GM03348 (cell line): ENCODE results near the gene PTH2R.
"Not testable (repeated sequence)": the region's sequence is repeated elsewhere in the genome, so short reads cannot be mapped to it uniquely, and the experiment has no call there.

Experiments
- DNase-seq: peaks from one replicate; pipeline ENCODE4 v3.0.0; 2012; ENCODE audit warnings: low spot score

PTH2R gene

DNA sequence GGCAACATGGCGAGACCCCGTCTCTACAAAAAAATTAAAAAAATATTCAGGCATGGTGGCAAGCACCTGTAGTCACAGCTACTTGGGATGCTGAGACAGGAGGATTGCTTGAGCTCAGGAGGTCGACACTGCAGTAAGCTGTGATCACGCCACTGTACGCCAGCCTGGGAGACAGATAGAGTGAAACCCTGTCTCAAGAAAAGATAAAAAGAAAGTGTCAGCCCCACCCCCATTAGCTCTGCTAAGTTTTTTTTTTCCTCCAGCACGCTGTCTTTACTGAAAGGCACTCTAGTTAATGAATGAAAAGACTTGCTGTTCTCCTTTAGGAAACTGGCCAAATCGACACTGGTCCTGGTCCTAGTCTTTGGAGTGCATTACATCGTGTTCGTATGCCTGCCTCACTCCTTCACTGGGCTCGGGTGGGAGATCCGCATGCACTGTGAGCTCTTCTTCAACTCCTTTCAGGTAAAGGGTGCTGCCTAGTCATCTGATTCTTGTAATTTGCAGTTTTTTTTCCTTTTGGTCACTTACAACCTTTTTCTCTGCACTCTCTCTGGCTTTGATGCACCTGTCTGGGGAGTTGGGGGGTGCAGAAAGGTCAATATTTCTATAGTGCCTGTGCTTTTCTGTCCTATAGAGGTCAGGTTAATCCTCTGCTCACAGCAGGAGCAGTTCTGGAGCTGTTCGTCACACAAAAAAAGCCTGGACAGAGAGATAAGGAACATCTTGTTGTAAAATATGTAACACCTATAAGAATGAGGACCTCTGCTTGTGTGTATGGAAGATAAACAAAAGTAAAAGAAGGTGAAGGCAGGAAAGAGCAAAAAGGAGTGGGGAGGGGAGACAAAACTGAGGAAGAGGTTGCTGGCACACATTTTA lies 82.3 kb downstream of the PTH2R start:
- no peak for DNase-seq

DNA sequence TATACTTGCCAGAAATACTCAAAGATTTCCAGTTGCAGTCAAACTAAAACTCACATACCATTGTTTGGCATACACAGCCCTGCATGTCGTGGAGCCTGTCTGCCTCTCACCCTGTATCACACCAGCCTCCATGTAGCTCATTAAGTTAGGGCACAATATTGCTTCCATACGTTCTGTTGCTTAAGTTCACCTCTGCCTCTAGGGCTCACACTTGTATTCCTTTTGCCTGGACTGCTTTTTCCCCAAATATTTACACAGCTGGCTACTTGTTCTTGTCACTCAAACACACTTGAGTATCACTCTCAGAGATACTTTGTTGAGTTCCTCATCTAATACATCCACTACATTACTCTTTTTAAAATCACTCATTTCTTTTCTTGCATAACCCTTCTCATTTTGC lies 83.1 kb downstream of the PTH2R start:
- no peak for DNase-seq

- DNase-seq: no peak
These were observed 83.9 kb downstream of the PTH2R start for GRCh38 chr2:208490492-208490891.

GRCh38 chr2:208491641-208492040 lies 85.0 kb downstream of the PTH2R start:
- DNase-seq: no peak

GRCh38 chr2:208492069-208492468 lies 85.5 kb downstream of the PTH2R start:
- no peak for DNase-seq

DNA sequence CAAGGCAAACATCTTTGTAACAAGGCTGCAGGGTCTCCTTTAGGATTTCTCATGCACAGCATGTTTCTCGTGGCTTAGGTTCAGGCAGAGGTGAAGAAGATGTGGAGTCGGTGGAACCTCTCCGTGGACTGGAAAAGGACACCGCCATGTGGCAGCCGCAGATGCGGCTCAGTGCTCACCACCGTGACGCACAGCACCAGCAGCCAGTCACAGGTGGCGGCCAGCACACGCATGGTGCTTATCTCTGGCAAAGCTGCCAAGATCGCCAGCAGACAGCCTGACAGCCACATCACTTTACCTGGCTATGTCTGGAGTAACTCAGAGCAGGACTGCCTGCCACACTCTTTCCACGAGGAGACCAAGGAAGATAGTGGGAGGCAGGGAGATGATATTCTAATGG lies 86.6 kb downstream of the PTH2R start:
- DNase-seq: no peak

- DNase-seq: no peak
These were observed 89.5 kb downstream of the PTH2R start for GRCh38 chr2:208496129-208496528.

DNA sequence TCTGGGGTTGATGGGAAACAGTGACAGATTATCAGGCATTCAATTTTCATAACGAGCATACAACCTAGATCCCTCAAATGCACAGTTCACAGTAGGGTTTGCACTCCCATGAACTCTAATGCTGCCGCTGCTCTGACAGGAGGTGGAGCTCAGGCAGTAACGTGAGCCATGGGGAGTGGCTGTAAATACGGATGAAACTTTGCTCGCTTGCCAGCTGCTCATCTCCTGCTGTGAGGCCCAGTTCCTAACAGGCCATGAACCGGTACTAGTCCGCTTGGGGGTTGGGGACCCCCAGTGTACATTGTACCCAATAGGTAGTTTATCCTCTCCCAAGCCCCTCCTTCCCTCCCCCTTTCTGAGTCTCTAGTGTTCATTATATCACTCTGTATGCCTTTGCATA lies 94.6 kb downstream of the PTH2R start:
- DNase-seq: no peak

GRCh38 chr2:208502288-208502687 lies 95.7 kb downstream of the PTH2R start:
- no peak for DNase-seq

GRCh38 chr2:208505365-208505764 lies 98.8 kb downstream of the PTH2R start:
- DNase-seq: not testable (repeated sequence)

- DNase-seq: no peak
These were observed 103.0 kb downstream of the PTH2R start for GRCh38 chr2:208509586-208509985.

- DNase-seq: no peak
These were observed 104.4 kb downstream of the PTH2R start for GRCh38 chr2:208511016-208511415.

GRCh38 chr2:208511573-208511972 lies 105.0 kb downstream of the PTH2R start:
- DNase-seq: no peak

GRCh38 chr2:208515099-208515498 lies 108.5 kb downstream of the PTH2R start:
- no peak for DNase-seq

DNA sequence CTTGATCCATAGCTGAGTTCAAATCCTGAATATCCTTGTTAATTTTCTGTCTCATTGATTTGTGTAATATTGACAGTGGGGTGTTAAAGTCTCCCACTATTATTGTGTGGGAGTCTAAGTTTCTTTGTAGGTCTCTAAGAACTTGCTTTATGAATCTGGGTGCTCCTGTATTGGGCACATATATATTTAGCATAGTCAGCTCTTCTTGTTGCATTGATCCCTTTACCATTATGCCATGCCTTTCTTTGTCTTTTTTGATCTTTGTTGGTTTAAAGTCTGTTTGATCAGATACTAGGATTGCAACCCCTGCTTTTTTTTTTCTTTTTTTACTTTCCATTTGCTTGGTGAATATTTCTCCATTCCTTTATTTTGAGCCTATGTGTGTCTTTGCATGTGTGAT lies 116.5 kb downstream of the PTH2R start:
- DNase-seq: not testable (repeated sequence)

- DNase-seq: not testable (repeated sequence)
These were observed 118.6 kb downstream of the PTH2R start for GRCh38 chr2:208525165-208525564.

DNA sequence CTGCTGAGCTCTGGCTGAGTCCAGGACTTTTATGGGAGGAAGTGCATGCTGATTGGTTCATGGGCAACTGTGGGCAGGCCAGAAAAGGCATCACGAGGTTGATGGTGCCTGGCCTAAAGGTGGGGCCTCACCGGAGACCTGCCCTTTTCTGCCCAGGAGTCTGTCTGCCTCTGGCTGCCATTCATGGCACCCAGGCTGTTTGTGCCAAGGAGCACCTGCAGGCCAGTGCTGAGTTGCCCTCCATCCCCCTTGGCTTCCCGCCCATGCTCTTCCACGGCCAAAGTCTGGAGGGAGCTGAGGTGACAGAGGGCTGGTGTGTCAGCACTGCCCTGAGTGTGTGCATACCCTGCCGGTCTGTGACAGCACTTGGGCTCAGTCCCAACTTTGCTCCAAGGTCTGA lies 123.2 kb downstream of the PTH2R start:
- DNase-seq: no peak

GRCh38 chr2:208531361-208531760 lies 124.8 kb downstream of the PTH2R start:
- DNase-seq: no peak

GRCh38 chr2:208535578-208535977 lies 129.0 kb downstream of the PTH2R start:
- not testable (repeated sequence) for DNase-seq

DNA sequence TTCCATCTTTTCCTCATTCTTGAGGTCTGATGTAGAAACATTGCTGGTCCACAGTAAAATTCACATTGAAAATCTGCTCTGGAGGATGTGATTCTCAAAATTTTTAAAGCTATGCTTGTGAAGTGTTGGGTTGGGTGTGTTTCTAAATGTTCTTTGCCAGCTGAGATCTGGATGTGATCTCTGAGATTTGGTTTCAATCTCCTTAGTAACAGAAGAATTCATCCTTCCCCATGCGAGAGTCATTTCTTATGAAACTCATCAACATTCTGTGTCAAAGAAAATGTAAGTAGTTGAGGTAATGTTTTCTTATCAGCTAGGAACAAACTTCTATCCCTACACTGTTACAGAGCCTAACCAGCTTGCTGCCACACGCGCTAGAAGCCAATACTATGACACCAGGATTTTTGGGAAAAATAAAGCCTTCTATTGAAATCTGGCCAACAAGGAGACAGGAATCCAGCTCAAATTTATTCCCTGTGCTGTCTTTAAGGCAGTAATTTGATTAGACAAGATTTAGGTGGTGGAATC lies 134.9 kb downstream of the PTH2R start:
- DNase-seq: no peak

DNA sequence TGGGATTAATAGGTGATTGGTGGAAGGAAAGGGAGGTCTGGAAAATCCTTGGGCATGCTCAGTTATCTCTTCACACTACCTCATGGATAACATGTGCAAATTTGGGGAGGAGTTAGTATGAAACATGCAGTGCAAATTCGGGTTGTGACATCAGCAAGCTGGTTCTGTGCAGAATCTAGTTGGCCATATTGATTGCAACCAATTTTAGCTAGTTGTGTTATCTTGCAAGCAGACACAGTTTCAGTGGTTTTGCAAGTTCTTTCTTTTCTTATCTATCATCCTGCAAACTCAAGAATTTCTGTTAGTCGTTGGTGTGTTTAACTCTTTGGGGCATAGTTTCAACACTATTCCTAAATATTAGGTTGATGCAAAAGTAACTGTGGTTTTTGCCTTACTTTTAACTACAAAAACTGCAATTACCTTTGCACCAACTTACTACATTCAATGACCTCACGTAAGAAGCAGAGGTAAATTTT lies 135.4 kb downstream of the PTH2R start:
- no peak for DNase-seq

DNA sequence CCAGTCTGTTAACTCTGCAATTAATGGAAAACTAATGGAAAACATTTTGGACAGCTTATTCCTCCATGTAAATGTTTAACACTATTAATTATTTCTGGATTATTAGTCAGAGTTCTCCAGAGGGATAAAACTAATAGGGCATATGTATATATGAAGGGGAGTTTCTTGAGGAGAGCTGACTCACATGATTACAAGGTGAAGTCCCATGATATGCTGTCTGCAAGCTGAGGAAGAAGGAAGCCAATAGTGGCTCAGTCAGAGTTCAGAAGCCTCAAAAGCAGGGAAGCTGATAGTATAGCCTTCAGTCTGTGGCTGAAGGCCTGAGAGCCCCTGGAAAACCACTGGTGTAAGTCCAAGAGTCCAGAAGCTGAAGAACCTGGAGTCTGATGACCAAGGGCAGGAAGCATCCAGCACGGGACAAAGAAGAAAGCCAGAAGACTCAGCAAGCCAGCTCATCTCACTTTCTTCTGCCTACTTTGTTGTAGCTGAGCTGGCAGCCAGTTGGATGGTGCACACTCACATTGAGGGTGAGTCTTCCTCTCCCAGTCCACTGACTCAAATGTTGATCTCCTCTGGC lies 136.0 kb downstream of the PTH2R start:
- no peak for DNase-seq
